PC-9 (cell line): Measurements from ENCODE around the gene AGO1.

Experiments
- CTCF ChIP-seq: fragments of 200-600 bp; sonication (generic); conservative IDR thresholded peaks from 2 replicates; pipeline ENCODE4 v1.6.1; 2017; ENCODE audit warnings: mixed run types, antibody characterized with exemption, mild to moderate bottlenecking, moderate library complexity
- EZH2 ChIP-seq: fragments of 200-600 bp; sonication (generic); IDR thresholded peaks from 2 replicates; pipeline ENCODE4 v1.8.0; 2017; ENCODE audit warnings: antibody characterized with exemption, low read depth

DNA sequence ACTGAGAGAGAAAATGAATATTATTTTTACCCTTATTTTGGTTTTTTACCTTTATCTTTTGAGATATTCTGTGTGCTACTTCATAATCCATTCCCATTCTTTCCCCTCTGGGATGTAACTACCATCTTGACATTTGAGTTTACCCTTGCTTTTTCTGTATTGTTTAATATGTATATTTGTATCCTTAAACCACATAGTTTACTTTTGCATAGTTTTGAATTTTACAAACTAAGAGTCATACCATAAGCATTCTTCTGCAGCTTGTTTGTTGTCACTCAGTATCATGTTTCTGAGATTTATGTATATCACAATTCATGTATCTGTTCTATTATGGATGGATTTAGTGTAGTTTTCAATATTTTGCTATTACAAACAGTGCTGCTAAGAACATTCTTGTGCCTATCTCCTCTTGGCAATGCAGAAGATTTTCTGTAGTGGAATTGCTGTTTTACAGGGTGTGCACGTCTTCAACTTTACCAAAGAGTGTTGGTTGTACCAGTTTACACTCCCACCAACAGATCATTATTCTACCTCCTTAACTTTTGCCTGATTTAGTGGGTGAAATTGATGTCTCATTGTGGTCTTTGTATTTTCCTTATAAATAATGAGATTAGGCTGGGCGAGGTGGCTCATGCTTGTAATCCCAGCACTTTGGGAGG, 12.2 kb upstream of the AGO1 start:
- no peak for TF ChIP-seq CTCF
- no peak for TF ChIP-seq EZH2
